Stimulated activated CD8-positive, alpha-beta memory T cell treated with anti-CD3 and anti-CD28 coated beads, Interleukin-15, amount 100 ng/mL, for 1 hour (primary cell): Measurements from ENCODE around the gene PLTP.
A peak's percentile ranks its signal among the peaks of the same experiment; 100 is the strongest.
"Not testable (repeated sequence)": the region's sequence is repeated elsewhere in the genome, so short reads cannot be mapped to it uniquely, and the experiment has no call there.

ENCODE experiments used
- DNase-seq: peaks from one replicate; pipeline ENCODE4 v3.0.0-alpha.2; 2020; ENCODE audit warnings: low read depth

Gene PLTP

GRCh38 chr20:45911486-45912343 lies at the start of gene PLTP:
Gene PLTP, minus strand, starts transcription at chr20:45912155. Its CDS starts 703 bp downstream, at chr20:45911452.
- no peak for DNase-seq

DNA sequence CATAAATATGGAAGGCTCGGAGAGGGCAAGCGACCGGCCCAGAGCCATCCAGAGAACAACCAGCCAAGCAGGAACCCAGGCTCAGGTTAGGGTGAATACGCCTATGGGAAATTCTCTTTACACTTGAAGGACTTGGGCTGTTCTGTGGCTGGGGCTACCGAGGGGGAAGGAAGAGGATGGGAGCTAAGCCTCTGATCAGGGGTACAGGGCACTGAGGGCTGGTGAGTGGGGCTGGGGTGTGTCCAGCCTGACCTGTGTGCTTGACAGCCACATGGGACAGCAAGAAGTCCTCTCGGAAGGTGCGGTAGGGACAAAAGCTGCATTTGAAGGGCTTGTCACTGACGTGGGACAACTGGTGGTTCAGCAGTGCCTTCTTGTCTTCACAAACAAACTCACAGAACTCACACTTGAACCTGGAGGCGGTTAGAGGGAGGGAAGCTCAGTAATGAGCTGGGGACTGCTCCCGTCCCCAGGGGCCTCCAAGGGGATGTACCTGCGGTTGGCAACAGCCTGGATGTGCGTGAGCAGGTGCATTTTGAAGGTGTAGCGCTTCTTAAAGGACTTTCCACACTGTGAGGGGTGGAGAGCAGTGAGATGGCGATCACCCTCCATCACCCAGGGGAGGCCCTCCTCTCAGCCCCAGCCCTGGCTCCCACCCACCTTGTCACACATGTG lies 48.1 kb upstream of the PLTP start:
- DNase-seq = no peak

DNA sequence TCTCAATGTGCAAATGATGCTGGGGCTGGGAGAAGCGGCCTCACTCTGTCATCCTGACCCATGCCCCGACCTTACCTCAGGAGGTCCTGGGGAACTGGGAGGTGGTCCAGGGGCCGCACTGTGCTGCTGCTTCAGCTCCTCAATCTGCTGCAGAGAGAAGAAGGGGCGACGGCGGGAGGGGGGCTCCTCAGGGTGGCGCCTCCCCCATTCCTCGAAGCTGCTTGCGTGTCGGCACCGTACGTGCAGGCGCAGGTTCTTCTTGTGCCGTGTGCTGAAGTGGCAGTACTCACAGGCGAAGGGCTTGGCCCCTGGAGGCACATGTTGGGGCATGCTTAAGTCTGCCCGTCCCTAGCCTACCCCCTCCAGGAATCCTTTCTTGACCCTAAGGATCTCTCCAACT lies 47.2 kb upstream of the PLTP start:
- DNase-seq = no peak

- no peak for DNase-seq
Observed at GRCh38 chr20:45958593-45958992, 46.6 kb upstream of the PLTP start.

DNA sequence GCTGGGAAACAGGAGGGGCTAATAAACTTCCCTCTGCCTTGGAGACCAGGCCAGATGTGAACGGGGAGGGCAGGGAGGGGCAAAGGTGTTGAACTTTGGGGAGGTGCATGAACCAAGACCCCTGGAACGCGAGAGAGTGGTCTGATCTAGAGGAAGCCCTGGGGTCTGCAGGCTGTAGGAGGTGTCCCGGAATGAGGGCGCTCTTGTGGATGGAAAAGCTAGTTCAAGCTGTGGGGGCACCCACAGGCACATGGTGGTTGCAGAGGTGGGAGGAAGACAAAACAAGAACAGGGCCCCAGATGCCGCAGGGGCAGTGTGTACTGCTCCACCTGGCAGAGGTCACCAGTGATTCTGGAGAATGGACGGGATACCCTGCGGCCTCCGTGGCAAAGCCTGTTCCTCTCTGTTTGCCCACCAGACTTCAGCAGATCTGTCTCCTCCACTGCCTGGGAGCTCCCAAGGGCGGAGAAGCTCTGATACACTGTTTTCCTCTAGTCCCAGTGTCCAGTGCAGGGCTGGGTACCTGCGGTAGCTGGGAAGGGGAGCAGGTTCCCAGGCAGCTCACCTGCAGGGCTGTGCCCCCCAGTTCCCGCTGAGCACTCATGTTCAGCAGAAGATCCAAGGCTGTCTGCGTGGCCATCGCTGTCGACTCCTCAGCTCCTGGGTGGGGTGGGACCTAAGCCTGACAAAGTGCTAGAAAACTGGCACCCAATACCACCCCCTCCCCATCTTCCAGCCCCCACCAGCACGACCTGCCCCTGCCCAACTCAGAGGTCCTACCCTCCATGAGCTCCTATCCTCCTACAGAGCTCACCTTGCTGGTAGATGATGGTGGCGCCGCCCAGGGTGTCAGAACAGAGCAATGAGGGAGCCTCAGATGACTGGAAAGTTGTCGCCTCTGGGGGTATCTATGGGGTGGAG lies 45.3 kb upstream of the PLTP start:
- no peak for DNase-seq

DNA sequence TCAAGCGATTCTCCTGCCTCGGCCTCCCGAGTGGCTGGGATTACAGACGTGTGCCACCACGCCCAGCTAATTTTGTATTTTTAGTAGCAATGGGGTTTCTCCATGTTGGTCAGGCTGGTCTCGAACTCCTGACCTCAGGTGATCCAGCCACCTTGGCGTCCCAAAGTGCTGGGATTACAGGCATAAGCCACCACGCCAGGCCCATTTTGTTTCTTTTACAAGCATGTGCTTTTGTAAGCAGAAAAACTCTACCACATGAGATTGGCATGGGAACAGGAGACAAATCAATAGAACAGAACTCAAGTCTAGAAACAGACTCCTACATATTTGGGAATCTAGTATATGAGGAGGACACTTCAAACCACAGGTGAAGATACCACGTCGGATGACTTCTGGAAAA lies 44.4 kb upstream of the PLTP start:
- DNase-seq = not testable (repeated sequence)

- no peak for DNase-seq
Observed at GRCh38 chr20:45953672-45954071, 41.7 kb upstream of the PLTP start.

GRCh38 chr20:45952861-45953260 lies 40.9 kb upstream of the PLTP start:
- DNase-seq = no peak

DNA sequence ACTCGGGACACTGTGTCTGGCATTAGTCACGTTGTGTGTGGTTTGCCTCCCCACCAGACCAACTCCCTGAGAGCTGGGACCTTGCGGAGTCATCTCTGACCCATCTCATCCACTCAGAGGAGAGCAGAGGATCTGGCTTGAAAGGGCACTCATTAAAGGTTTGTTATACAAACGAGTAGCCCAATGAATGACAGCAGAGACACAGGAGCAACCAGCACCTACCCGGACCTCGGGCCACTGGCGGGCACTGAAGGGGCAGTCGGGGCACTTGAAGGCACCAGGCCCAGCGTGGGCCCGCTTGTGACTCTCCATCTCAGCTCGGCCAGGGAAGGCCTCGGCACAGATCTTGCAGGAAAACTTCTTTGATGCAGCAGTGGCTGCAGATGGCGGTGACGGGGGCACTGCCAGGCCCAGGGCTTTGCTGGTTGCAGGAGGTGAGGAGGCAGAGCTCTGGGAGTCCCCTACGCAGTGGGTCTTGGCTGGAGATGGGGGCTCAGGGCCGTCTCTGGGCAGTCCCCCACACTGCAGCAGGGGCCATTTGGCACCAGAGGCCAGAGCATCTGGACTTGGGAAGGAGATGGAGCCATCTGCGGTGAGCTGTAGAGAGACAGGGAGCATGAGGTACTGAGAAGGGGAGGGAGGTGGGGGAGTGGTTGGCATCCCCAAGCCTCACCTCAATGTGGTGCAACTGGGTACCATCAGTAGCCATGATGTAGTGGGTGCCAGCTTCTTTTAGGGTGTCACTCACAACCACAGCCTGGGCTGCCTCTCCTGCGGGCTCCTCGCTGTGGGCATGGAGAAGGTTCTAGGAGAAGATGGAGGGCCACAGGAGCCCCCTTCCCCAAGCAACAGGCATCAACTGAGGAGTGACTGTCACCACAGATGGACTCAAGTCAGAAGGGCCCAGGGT lies 40.2 kb upstream of the PLTP start:
- DNase-seq = no peak

- DNase-seq = no peak
Observed at GRCh38 chr20:45950330-45950646, 38.3 kb upstream of the PLTP start.

- no peak for DNase-seq
Observed at GRCh38 chr20:45949542-45950329, 37.8 kb upstream of the PLTP start.

DNA sequence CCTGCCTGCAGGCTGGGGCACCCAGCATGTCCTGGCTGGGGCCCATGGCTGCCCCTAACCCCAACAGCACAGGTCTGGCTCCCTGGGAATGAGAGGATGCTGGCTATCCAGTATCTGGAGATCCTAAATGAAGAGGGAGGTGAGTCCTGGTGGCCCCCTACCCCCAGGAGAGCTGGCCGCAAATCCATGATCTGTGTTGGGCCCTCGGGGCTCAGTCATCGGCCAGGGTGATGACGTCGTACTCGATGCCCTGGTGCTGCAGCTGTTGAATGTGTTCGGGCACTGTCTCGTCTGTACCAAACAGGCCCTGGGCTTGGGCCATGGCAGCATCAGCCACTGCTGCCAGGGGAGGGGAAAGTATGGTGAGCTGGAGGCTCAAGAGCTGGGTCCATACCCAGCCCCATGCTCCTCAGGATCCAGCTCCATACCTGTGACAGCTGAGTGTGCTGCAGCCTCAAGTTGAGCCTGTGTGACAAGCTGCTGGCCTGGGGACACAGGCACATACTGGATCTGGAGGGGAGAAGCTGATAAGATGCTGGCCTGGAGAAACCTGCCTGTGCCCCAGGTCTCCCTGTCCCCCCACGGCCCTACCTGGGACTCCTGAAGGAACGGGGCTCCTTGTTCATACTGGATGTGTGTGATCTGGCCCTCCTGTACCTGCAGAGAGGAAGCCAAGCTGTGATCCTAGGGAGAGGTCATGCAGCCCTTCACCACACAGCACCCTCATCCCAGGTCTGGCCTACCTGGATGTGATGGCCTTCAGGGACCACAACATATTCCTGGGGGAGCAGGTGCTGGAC lies 37.0 kb upstream of the PLTP start:
- DNase-seq = no peak

DNA sequence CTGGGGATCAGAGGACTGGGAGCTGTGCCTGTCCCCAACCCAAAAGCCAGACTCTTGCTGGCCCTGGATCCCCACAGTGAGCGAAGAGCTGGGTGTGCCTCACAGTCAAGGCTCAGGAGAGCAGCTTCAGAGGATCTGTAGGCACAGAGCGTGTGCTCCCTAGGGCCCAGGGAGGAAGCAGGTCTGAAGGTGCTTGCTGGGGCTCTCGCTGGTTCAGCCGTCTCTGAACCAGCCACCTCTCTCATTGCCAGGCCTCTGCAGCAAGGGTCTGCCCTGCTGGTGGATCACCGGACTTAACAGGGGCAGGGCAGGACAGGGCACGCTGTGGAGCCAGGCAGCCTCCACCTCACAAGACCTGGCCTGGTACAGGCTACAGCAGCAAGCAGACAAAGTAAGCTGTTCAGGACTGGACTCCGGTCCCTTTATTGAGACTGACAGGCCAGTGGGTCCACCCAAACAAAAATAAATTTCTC lies 36.3 kb upstream of the PLTP start:
- DNase-seq = no peak

DNA sequence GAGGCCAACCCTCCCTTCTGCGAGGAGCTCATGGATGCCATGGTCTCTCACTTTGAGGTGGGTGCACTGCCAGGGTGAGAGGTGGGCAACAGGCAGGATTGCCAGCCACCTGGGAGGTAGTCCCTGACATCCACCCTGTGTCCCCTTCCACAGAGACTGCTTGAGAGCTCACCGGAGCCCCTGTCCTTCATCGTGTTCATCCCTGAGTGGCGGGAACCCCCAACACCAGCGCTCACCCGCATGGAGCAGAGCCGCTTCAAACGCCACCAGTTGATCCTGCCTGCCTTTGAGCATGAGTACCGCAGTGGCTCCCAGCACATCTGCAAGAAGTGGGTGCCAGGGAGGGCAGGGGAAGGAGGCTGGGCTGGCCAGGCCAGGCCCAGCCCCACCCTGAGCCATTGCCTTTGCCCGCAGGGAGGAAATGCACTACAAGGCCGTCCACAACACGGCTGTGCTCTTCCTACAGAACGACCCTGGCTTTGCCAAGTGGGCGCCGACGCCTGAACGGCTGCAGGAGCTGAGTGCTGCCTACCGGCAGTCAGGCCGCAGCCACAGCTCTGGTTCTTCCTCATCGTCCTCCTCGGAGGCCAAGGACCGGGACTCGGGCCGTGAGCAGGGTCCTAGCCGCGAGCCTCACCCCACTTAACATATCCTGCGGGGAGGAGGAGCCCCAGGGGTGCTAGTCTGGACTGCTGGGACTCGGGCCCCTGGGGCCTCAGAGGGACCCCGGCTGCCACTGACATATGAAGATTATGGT lies 35.3 kb upstream of the PLTP start:
- DNase-seq = no peak

DNA sequence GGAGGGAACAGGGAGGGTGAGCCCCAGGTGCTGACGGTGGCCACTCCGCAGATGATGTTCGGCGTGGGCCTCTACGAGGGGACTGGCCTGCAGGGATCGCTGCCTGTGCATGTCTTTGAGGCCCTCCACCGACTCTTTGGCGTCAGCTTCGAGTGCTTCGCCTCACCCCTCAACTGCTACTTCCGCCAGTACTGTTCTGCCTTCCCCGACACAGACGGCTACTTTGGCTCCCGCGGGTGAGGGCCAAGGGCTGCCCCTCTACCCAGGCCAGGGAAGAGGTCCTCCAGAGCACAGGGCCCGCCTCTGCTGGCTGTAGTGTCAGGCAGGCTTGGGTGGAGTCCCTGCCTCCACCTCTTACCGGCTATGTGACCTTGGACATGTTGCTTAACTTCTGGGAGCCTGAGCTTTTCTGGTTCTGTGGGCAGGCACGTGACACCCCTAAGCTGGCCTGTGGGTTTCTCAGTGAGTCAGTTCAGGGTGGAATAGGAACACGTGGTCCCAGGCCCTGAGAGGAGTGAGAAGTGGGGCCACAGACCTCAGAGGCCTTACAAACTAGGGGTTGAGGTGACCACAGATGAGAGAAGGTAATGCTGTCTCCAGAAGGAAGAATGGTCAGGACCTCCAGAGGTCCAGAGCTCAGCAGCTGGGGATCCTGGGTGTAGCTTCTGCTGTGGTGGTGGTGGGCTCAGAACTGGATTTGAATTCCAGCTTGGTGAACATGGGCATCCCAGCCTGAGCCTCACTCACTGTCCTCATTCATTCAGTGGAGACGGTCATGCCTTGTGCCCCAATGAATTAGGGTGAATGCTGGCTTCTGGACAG lies 34.4 kb upstream of the PLTP start:
- DNase-seq = peak; percentile 35

GRCh38 chr20:45945678-45946148 lies 33.8 kb upstream of the PLTP start:
- no peak for DNase-seq

DNA sequence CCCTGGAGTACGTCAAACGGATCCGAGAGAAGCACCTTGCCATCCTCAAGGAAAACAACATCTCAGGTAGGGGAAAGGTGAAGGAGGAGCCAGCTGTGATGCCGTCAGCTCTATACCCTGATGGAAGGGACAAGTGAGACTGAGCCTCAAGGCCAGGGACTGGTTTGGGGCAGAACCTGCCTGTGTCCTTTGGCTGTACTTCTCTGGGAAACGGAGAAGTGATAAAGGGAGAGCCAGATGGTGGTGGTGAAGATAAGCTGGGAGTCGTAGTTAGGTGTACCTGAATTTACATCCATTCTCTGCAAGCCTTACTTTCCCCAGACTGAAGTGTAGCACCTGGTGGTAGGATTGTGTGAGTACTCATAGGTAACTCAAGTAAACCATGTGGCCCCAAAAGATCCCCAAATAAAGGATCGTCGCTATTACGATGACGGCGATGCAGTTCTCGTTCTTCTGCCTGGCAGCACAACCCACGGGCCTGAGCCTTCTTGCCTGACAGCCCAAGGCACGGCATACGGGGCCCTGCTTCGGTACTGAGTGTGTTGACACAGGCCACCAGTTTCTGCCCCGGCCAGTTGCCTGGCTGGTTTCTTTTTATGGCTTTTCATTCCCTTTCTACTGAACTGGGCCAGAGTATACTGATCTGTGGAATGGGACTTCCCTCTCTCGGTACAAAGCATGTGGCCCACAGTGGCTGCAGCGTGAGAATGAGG lies 33.2 kb upstream of the PLTP start:
- no peak for DNase-seq
